ENCODE measurements around the gene ZNF500. TPM values are rescaled to one million over a fixed set of nuclear protein-coding genes. Genes with fewer than 3 reads are reported as not detected.

Gene ZNF500
- total and polyA plus RNA-seq, 2 donors (not counting 3 experiments of a cell fraction or from before 2014, with no cell fraction given), result 8.6 to 13.5 TPM

DNA sequence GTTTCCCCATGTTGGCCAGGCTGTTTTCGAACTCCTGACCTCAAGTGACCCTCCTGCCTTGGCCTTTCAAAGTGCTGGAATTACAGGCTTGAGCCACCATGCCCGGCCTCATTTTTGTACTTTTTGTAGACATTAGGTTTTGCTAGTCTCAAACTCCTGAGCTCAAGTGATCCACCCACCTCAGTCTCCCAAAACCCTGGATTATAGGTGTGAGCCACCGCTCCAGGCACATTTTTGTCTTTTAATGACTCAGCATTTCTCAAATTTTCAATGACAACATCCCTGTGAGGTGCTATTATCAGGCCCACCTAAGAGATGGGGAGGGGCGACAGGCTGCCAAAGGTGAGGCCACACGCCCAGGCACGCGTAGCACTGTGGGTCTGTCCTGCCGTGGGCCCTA is 20.1 kb upstream of the ZNF500 start:
- H3K79me2 ChIP-seq (ENCODE audit: control insufficient read depth, insufficient read depth, low read length), result no peaks in the 10 kb centered on the region
- ChIA-PET POLR2A (no interaction called here), CTCF (interaction anchor here (0.6 kb wide), 1 partner anchor 43 kb away, joined by 3 read pairs; no protein-coding TSS in a partner anchor)
- no peak overlapping the region for H3K4me3 ChIP-seq (replicated peaks in 1 of 3; ENCODE audit: insufficient read depth in 1 of 3, low read depth in 1 of 3, low read length in 3 of 3)
- H3K4me2 ChIP-seq (ENCODE audit: insufficient read depth, low read length), result no peak overlapping the region
- H3K27ac ChIP-seq (ENCODE audit: insufficient read depth, low read depth, low read length), result no peak overlapping the region
- intact Hi-C loops (cut with micrococcal nuclease) (no loop called here), dilution Hi-C loops (cut with MboI; ENCODE audit: extremely low pct_ligation_motif_present, low sequenced_read_pairs) (no loop called here)
- H3K27me3 ChIP-seq (ENCODE audit: control insufficient read depth in 2 of 2, insufficient read depth in 2 of 2, low read length in 2 of 2), result no peaks in the 10 kb centered on the region
- H3K36me3 ChIP-seq (ENCODE audit: control insufficient read depth in 2 of 2, extremely low read depth in 1 of 2, insufficient read depth in 2 of 2, low read length in 2 of 2), result no peaks in the 10 kb centered on the region
- no peaks in the 10 kb centered on the region for H3K9me3 ChIP-seq (replicated peaks; ENCODE audit: control insufficient read depth, insufficient read depth, low read length)
- no peak for TF ChIP-seq JUN (IDR thresholded peaks at IDR 0.05; ENCODE audit: borderline replicate concordance, insufficient read depth, insufficient read length, low read depth)
- no peak for TF ChIP-seq MYC (IDR thresholded peaks at IDR 0.05; ENCODE audit: low read depth, low read length)
- TF ChIP-seq, protein P1, sequence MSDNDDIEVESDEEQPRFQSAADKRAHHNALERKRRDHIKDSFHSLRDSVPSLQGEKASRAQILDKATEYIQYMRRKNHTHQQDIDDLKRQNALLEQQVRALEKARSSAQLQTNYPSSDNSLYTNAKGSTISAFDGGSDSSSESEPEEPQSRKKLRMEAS (IDR thresholded peaks at IDR 0.05; ENCODE audit: insufficient read depth, insufficient read length), result no peak
- TF ChIP-seq FOS (IDR thresholded peaks at IDR 0.05; ENCODE audit: borderline replicate concordance, insufficient read depth, low read length), result no peak
- TF ChIP-seq POLR2AphosphoS5 (IDR thresholded peaks at IDR 0.05; ENCODE audit: insufficient read depth, low read depth, low read length), result no peak
- no peak for TF ChIP-seq POLR2A (IDR thresholded peaks at IDR 0.05; ENCODE audit: low read depth, low read length)
- no peak for TF ChIP-seq EZH2 (IDR thresholded peaks at IDR 0.05; ENCODE audit: borderline replicate concordance, low read depth, low read length, severe bottlenecking)
- no peak for TF ChIP-seq GATA2 (IDR thresholded peaks at IDR 0.05; ENCODE audit: insufficient read depth, insufficient read length, low read depth, low read length)
- TF ChIP-seq, protein P2, sequence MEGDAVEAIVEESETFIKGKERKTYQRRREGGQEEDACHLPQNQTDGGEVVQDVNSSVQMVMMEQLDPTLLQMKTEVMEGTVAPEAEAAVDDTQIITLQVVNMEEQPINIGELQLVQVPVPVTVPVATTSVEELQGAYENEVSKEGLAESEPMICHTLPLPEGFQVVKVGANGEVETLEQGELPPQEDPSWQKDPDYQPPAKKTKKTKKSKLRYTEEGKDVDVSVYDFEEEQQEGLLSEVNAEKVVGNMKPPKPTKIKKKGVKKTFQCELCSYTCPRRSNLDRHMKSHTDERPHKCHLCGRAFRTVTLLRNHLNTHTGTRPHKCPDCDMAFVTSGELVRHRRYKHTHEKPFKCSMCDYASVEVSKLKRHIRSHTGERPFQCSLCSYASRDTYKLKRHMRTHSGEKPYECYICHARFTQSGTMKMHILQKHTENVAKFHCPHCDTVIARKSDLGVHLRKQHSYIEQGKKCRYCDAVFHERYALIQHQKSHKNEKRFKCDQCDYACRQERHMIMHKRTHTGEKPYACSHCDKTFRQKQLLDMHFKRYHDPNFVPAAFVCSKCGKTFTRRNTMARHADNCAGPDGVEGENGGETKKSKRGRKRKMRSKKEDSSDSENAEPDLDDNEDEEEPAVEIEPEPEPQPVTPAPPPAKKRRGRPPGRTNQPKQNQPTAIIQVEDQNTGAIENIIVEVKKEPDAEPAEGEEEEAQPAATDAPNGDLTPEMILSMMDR (IDR thresholded peaks at IDR 0.05; ENCODE audit: extremely low read depth in 1 of 2, insufficient read depth in 1 of 2, low read depth in 1 of 2, low read length in 2 of 2), result no peak
- H2AFZ ChIP-seq (ENCODE audit: low read depth, low read length), result no peak overlapping the region
- BruUV-seq (replicated peaks), result no TSS peak
- FAIRE-seq, result no peak
- no peak overlapping the region for H3K9ac ChIP-seq (replicated peaks; ENCODE audit: extremely low read depth, insufficient read depth, low read length)
- H3K4me1 ChIP-seq (ENCODE audit: control insufficient read depth, extremely low read depth, insufficient read depth, low read length), result no peaks in the 10 kb centered on the region
- DNase-seq (ENCODE audit: low read depth, low spot score), result no peak
- H4K20me1 ChIP-seq (replicated peaks; ENCODE audit: control insufficient read depth, extremely low read depth, insufficient read depth, low read length), result no peaks in the 10 kb centered on the region
- no peaks in the 10 kb centered on the region for H3K9me1 ChIP-seq (replicated peaks; ENCODE audit: control insufficient read depth, extremely low read depth, insufficient read depth, low read length)
